Measurements from ENCODE around the gene MACROD2. TPM values are rescaled to one million over a fixed set of nuclear protein-coding genes. Genes with fewer than 3 reads are reported as not detected.

Gene MACROD2
- total and polyA plus RNA-seq, 2 donors (not counting 1 experiment from before 2014, with no cell fraction given): 5.3 to 6.7 TPM

DNA sequence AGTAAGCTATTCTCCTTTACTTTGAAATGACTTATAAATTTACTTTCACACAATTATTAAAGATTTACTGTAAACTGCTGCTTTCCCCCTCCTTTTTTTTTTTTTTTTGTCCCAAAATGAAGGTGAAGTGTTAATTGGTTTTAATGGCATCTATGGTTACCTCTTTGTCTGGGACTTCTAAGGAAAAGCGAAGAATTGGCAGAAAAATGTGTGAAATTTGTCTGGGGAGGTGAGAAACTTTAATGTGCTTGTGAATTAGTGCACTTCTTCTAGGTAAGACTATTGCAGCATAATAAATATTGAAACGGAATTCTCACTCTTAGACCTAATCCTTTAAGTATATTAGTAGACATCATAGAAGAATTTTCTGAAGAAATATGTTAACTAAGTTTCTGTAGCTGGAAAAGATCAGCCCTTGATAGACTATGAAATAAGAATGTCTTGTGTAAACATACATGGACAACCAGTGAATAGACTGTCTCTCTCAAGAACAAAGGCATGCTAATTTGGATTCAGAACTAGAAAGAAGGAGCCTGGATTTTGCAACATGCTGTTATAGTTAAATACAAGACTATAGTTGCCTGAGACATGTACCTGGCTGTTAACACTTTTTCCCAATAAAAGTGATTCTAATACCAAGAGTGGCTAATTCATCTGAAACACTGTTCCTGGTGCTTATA lies 318.2 kb downstream of the MACROD2 start:
- WGBS (ENCODE audit: insufficient coverage): 100% methylated on average over 1 of the region's 2 CpGs
- Histone ChIP-seq H3K79me2 (ENCODE audit: control insufficient read depth, insufficient read depth, low read length) (no peaks in the 10 kb centered on the region), H4K20me1 (ENCODE audit: control insufficient read depth, insufficient read depth, low read length, poor library complexity, severe bottlenecking) (no peaks in the 10 kb centered on the region), H3K27me3 (replicated peaks in 1 of 4; ENCODE audit: control extremely low read depth in 1 of 4, control insufficient read depth in 3 of 4, insufficient read depth in 4 of 4, low read length in 3 of 4) (no peaks in the 10 kb centered on the region), H3K4me3 (ENCODE audit: control extremely low read depth in 1 of 5, extremely low read depth in 1 of 5, insufficient read depth in 1 of 5, low read depth in 2 of 5, low read length in 4 of 5) (no peak overlapping the region), H3K27ac (ENCODE audit: low read length in 2 of 2) (no peak overlapping the region), H3K4me1 (ENCODE audit: control insufficient read depth in 2 of 2, insufficient read depth in 2 of 2, low read length in 2 of 2) (no peaks in the 10 kb centered on the region), H3K4me2 (replicated peaks; ENCODE audit: low read depth, low read length, poor library complexity, severe bottlenecking) (no peak overlapping the region), H3K9me3 (ENCODE audit: control extremely low read depth in 1 of 3, control insufficient read depth in 2 of 3, insufficient read depth in 1 of 3, low read length in 2 of 3) (no peaks in the 10 kb centered on the region), H3K36me3 (replicated peaks in 1 of 2; ENCODE audit: control extremely low read depth in 1 of 2, control insufficient read depth in 1 of 2, extremely low read depth in 1 of 2, insufficient read depth in 2 of 2, low read length in 1 of 2) (no peaks in the 10 kb centered on the region), H2AFZ (ENCODE audit: insufficient read depth, low read depth, low read length, poor library complexity, severe bottlenecking) (no peak overlapping the region), H3K9ac (ENCODE audit: low read length) (no peak overlapping the region)
- ChIA-PET POLR2A (no interaction called here), CTCF (no interaction called here)
- Mint-ChIP-seq H3K4me3 (no peak overlapping the region), H3K4me1 (no peaks in the 10 kb centered on the region), H3K27me3 (peaks cover 2% of the 10 kb centered on the region), H3K27ac (no peak overlapping the region), H3K9me3 (ENCODE audit: insufficient read depth) (no peaks in the 10 kb centered on the region)
- DNase-seq (no peak), ATAC-seq (ENCODE audit: low read depth) (no peak)
- intact Hi-C loops (cut with micrococcal nuclease): no loop called here
- TF ChIP-seq EZH2 (IDR thresholded peaks at IDR 0.05; ENCODE audit: borderline replicate concordance, insufficient read depth, low read depth, low read length, poor library complexity, severe bottlenecking): no peak
- TF ChIP-seq, protein P1, sequence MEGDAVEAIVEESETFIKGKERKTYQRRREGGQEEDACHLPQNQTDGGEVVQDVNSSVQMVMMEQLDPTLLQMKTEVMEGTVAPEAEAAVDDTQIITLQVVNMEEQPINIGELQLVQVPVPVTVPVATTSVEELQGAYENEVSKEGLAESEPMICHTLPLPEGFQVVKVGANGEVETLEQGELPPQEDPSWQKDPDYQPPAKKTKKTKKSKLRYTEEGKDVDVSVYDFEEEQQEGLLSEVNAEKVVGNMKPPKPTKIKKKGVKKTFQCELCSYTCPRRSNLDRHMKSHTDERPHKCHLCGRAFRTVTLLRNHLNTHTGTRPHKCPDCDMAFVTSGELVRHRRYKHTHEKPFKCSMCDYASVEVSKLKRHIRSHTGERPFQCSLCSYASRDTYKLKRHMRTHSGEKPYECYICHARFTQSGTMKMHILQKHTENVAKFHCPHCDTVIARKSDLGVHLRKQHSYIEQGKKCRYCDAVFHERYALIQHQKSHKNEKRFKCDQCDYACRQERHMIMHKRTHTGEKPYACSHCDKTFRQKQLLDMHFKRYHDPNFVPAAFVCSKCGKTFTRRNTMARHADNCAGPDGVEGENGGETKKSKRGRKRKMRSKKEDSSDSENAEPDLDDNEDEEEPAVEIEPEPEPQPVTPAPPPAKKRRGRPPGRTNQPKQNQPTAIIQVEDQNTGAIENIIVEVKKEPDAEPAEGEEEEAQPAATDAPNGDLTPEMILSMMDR (IDR thresholded peaks at IDR 0.05): no peak

DNA sequence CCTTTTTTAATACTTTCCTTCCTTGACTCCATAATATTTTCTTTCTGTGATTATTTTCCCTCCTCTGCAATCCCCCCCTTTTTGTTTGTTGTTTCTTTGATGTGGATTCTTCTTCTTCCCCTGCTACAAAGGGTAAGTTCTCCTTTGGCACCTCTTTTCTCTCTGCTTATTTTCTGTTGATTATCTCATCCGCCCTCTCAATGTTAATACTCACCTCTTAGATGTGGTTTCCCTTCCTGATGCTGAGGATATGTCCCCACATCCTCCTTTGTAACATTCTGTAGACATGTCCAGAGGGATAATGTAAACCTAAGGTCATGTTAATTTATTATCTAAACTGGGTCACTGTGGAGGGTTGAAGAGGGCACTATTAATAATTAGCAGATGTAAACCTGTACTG lies 324.4 kb downstream of the MACROD2 start:
- Histone ChIP-seq H2AFZ (ENCODE audit: insufficient read depth, low read depth, low read length, poor library complexity, severe bottlenecking) (no peak overlapping the region), H3K9me3 (ENCODE audit: control extremely low read depth in 1 of 3, control insufficient read depth in 2 of 3, insufficient read depth in 1 of 3, low read length in 2 of 3) (no peaks in the 10 kb centered on the region), H3K27ac (ENCODE audit: low read length in 2 of 2) (no peak overlapping the region), H3K79me2 (ENCODE audit: control insufficient read depth, insufficient read depth, low read length) (no peaks in the 10 kb centered on the region), H4K20me1 (ENCODE audit: control insufficient read depth, insufficient read depth, low read length, poor library complexity, severe bottlenecking) (no peaks in the 10 kb centered on the region), H3K4me1 (ENCODE audit: control insufficient read depth in 2 of 2, insufficient read depth in 2 of 2, low read length in 2 of 2) (no peaks in the 10 kb centered on the region), H3K9ac (ENCODE audit: low read length) (no peak overlapping the region), H3K27me3 (replicated peaks in 1 of 4; ENCODE audit: control extremely low read depth in 1 of 4, control insufficient read depth in 3 of 4, insufficient read depth in 4 of 4, low read length in 3 of 4) (no peaks in the 10 kb centered on the region), H3K4me2 (replicated peaks; ENCODE audit: low read depth, low read length, poor library complexity, severe bottlenecking) (no peak overlapping the region), H3K36me3 (replicated peaks in 1 of 2; ENCODE audit: control extremely low read depth in 1 of 2, control insufficient read depth in 1 of 2, extremely low read depth in 1 of 2, insufficient read depth in 2 of 2, low read length in 1 of 2) (no peaks in the 10 kb centered on the region), H3K4me3 (ENCODE audit: control extremely low read depth in 1 of 5, extremely low read depth in 1 of 5, insufficient read depth in 1 of 5, low read depth in 2 of 5, low read length in 4 of 5) (no peak overlapping the region)
- Mint-ChIP-seq H3K4me3 (no peak overlapping the region), H3K27me3 (no peaks in the 10 kb centered on the region), H3K27ac (no peak overlapping the region), H3K4me1 (no peaks in the 10 kb centered on the region), H3K9me3 (ENCODE audit: insufficient read depth) (no peaks in the 10 kb centered on the region)
- POLR2A ChIA-PET: no interaction called here
- CTCF ChIA-PET: no interaction called here
- DNase-seq: no peak
- no peak for ATAC-seq (ENCODE audit: low read depth)
- no CpG with 5 or more reads among the region's 1 CpG for WGBS (ENCODE audit: insufficient coverage)
- TF ChIP-seq, protein P1 (IDR thresholded peaks at IDR 0.05): no peak
- TF ChIP-seq EZH2 (IDR thresholded peaks at IDR 0.05; ENCODE audit: borderline replicate concordance, insufficient read depth, low read depth, low read length, poor library complexity, severe bottlenecking): no peak
- intact Hi-C loops (cut with micrococcal nuclease): no loop called here
